Fibroblast of villous mesenchyme (primary cell): ENCODE results near the gene DLG4. TPM values are rescaled to one million over a fixed set of nuclear protein-coding genes. Genes with fewer than 3 reads are reported as not detected.
A peak's percentile ranks its signal among the peaks of the same experiment; 100 is the strongest.

Experiments
- DNase-seq: peaks from one replicate; pipeline ENCODE4 v3.0.0-alpha.2; 2010; ENCODE audit warnings: low read depth
- H3K4me3 ChIP-seq: 2 replicates; pipeline ENCODE4 v1.5.1; 2011; ENCODE audit warnings: low read depth, mild to moderate bottlenecking, low read length
- total RNA-seq: library from RNA; depleted of rRNA; stranded (reverse); fragments of >200 nt; gene quantifications from 2 replicates; pipeline ENCODE4 v1.2.3, GENCODE V29; 2012
- TF ChIP-seq, protein P1 (sequence below): IDR thresholded peaks from 2 replicates; pipeline ENCODE4 v1.5.1; 2012; ENCODE audit warnings: low read depth, mild to moderate bottlenecking, low read length; ENCODE audit not compliant: insufficient read depth

Gene DLG4
- total RNA-seq, 1 donor = 14.2 TPM

- no peak for DNase-seq
- H3K4me3 ChIP-seq = no peak overlapping the region
- TF ChIP-seq, protein P1, sequence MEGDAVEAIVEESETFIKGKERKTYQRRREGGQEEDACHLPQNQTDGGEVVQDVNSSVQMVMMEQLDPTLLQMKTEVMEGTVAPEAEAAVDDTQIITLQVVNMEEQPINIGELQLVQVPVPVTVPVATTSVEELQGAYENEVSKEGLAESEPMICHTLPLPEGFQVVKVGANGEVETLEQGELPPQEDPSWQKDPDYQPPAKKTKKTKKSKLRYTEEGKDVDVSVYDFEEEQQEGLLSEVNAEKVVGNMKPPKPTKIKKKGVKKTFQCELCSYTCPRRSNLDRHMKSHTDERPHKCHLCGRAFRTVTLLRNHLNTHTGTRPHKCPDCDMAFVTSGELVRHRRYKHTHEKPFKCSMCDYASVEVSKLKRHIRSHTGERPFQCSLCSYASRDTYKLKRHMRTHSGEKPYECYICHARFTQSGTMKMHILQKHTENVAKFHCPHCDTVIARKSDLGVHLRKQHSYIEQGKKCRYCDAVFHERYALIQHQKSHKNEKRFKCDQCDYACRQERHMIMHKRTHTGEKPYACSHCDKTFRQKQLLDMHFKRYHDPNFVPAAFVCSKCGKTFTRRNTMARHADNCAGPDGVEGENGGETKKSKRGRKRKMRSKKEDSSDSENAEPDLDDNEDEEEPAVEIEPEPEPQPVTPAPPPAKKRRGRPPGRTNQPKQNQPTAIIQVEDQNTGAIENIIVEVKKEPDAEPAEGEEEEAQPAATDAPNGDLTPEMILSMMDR = no peak
Observed at GRCh38 chr17:7222972-7223292, 3.3 kb upstream of the DLG4 start.

DNA sequence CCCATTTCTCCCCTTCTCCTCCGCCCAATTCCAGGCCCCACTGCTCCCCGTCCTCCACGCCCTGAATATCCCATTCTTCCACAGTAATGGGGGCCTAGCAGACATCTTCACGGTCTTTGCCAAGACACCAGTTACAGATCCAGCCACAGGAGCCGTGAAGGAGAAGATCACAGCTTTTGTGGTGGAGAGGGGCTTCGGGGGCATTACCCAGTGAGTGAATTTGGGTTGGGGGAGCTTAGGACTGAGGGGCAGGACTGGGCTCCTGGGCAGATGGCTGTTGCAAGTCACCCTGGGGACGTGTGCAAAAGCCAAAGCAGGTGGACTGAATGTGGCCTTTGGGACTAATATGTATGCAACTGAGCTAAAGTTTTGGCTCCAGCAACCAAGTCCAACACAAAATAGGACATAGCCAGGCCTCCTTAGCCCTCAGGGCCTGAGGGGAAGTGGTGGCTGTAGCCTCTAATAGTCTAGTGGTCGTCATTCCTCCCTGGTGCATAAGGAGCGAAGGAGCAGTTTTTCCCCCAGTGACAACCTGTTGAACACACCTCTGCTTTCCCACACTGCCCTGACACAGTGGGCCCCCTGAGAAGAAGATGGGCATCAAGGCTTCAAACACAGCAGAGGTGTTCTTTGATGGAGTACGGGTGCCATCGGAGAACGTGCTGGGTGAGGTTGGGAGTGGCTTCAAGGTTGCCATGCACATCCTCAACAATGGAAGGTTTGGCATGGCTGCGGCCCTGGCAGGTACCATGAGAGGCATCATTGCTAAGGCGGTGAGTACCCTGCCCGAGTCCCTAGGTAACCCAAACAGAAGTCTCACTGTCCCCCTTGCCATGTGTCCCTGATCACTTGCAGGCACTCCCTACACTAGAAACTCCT is 2.7 kb upstream of the DLG4 start:
- no peak overlapping the region for H3K4me3 ChIP-seq
- TF ChIP-seq, protein P1 = no peak
- no peak for DNase-seq

- no peak overlapping the region for H3K4me3 ChIP-seq
- no peak for DNase-seq
- TF ChIP-seq, protein P1 = no peak
Observed at GRCh38 chr17:7221278-7222092, 1.8 kb upstream of the DLG4 start.

GRCh38 chr17:7220593-7221277 is 1.1 kb upstream of the DLG4 start:
- TF ChIP-seq, protein P1 = peak; percentile 52
- H3K4me3 ChIP-seq = peak overlapping the region; percentile 83
- DNase-seq = peak; percentile 69

DNA sequence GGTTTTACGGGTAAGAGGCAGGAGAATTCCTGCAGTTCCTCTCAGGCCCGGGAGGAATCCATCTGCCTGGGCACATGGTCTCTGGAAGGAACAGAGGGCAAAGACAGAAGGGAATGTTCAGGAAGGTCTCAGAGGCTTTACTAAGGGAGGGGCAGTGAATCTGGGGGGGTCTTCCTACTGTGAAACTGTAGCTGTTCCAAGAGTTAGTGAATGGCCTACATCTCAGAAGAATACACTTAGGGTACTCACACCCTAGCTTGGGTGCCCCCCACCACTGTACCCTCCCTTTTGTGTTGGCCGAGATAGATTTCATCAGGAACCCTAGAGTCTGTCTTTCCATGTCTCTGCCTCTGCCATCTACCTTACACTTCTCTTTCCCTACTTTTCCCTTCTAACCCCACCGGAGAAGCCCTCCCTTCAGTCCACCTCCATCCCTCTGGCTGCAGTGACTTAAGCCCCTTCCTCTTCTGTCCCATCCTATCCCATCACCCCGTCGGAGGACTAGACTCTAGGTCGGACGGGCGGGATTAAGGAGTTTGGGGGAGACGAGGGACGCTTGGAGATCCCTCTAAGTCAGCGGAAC is 316 bp downstream of the DLG4 start:
- TF ChIP-seq, protein P1 = no peak

GRCh38 chr17:7218758-7219157 is 878 bp downstream of the DLG4 start:
- DNase-seq = no peak
- H3K4me3 ChIP-seq = no peak overlapping the region
- TF ChIP-seq, protein P1 = no peak

More for the DNA sequence above, 316 bp downstream of the DLG4 start:
- DNase-seq = no peak
- H3K4me3 ChIP-seq = peak overlapping the region; percentile 83
